ENCODE data around the gene TP53AIP1. TPM values are rescaled to one million over a fixed set of nuclear protein-coding genes. Genes with fewer than 3 reads are reported as not detected.

TP53AIP1 gene
- total RNA-seq, 1 experiment from 2014 or later, result 0.13 TPM

DNA sequence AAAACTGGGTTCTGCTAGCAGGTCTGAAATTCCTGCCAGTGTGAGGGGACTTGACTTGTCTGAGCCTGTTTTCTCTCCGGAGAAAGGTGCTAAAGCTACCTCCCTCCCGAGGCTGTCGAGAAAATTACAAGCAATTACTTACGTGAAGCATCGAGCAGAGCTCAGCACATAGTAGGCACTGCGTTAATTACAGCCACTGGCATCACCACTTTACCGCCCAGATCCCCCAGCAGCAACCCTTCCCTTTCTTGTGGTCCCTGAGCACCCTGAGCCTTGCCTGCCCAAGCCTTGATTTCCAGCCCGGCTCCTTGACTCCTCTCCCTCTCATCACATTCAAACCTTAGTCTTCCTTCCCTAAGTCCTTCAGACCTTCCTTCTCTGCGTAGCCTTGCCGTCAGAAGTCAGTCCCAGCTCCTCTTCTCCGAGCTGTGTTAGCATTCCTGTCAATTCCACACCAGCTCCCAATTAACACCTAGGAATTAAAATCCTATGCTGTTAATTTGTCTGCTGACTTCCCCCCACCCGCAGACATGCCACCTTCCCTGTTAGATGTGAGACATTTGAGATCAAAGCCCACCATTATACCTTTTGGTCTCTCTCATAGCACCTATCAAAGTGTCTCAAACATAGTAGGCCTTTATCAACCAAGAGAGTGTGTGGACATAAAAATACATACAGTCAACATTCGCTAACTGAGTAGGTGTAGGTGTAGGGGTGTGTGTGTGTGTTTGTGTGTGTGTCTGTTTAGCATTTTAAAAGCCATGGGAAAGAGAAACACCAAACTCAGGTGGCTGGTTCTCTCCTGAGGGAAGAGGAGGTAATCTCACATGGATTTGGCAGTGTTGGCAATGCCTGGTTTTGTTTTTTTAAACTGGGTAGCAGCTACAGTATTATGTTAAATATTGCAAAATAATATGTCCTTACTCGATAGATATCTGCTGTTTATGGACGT is 54.4 kb downstream of the TP53AIP1 start:
- in situ Hi-C loops (cut with HindIII; ENCODE audit: low pct_unique_long_range_greater_than_20kb, low sequenced_read_pairs), result no loop called here
- no peak for DNase-seq (ENCODE audit: low read depth, low spot score)

GRCh38 chr11:128886406-128887124 is 56.1 kb downstream of the TP53AIP1 start:
- in situ Hi-C loops (cut with HindIII; ENCODE audit: low pct_unique_long_range_greater_than_20kb, low sequenced_read_pairs), result no loop called here
- DNase-seq (ENCODE audit: low read depth, low spot score), result peak; percentile 26

Other genes with a start within 250 kb of the TP53AIP1 start
- 0.11 TPM in 1 of 2 replicates, not detected in the other for gene FLI1, start 248.8 kb downstream of the TP53AIP1 start, total RNA-seq (2014; rRNA removed; shearing (Covaris generic))
- not detected in 2 replicates for gene KCNJ1, start 75.6 kb downstream of the TP53AIP1 start, total RNA-seq (2014; rRNA removed; shearing (Covaris generic))
- gene KCNJ5, start 51.5 kb downstream of the TP53AIP1 start, total RNA-seq (2014; rRNA removed; shearing (Covaris generic)), result 0.08 TPM in 1 of 2 replicates, not detected in the other
- 8.6 and 9.6 TPM in 2 replicates for gene ARHGAP32, start 249.5 kb upstream of the TP53AIP1 start, total RNA-seq (2014; rRNA removed; shearing (Covaris generic))

Measured in SK-MEL-5 (cell line).